ENCODE measurements around the gene SLC25A28.

The SLC25A28 gene

DNA sequence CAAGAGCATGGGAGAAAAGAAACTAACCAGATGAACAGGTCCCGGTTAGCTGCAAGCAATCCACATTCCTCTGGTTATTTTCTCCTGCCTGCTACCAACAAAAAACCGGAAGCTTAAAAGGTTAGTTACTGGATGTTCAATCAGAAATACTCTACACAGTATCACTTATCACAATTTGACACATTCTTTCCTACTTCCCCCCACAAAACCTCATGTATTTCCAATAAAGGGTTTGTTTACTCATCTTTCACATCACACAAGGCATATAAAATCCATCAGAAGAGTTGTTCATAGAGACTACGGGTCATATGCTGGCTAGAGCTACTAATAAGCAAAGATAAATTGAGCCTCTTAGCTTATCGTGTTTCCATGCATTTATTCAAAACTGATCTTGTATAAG lies 4.8 kb downstream of the SLC25A28 start:
- TF ChIP-seq GATA3 (IDR thresholded peaks at IDR 0.05; ENCODE audit: low read depth, low read length) (no peak), GATA2 (IDR thresholded peaks at IDR 0.05; ENCODE audit: low read depth, low read length) (no peak)

DNA sequence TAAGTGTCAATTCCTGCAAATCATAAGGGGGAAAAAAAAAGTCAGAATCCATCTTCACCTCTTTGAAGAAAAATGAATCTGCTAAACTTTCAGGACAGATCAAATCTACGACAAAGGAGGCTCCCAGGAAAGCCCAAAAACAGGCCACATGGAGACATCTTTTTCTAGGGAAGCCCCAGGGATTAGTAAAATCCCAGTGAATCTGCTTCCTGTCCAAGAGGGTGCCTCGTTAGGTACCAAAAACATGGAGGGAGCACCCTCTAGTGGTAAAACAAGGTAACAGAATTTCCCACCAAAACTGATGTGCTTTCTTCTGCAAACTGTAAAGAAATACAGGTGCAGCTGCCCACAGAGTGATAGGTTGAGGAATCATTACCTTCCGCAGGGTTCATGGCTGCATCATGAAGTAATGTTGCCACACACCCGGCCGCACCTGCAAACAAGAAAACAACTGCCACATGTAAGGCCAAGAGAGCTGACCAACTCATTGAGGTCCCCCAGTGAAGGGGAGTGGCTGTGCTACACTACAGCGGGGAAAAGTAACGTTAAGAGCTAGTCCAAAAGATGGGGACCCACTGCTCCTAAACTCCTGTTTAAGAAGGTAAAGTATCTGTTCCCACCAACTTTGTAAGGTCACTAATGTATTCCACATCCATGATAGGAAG lies 7.9 kb downstream of the SLC25A28 start:
- no peak for TF ChIP-seq GATA3 (IDR thresholded peaks at IDR 0.05; ENCODE audit: low read depth, low read length)
- no peak for TF ChIP-seq GATA2 (IDR thresholded peaks at IDR 0.05; ENCODE audit: low read depth, low read length)

DNA sequence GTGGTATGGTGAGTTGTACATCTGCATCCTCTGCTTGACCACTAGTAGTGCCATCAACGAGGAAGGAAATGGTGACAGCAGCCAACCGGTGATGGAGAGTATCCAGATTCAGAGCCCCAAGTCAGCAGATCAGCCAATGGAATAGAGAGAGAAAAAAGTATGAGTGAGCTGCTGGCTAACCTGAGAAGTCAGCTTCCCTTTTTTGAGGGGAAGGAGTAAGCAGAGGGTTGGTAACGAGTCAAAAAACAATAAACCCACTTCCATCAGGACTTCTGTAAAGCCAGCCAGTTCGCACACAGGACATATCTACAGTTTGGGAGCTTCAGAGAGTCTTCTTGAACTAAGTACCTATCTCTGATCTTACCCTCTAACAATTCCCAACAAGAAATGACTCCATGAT lies 8.9 kb downstream of the SLC25A28 start:
- no peak for TF ChIP-seq GATA3 (IDR thresholded peaks at IDR 0.05; ENCODE audit: low read depth, low read length)
- TF ChIP-seq GATA2 (IDR thresholded peaks at IDR 0.05; ENCODE audit: low read depth, low read length), result no peak

DNA sequence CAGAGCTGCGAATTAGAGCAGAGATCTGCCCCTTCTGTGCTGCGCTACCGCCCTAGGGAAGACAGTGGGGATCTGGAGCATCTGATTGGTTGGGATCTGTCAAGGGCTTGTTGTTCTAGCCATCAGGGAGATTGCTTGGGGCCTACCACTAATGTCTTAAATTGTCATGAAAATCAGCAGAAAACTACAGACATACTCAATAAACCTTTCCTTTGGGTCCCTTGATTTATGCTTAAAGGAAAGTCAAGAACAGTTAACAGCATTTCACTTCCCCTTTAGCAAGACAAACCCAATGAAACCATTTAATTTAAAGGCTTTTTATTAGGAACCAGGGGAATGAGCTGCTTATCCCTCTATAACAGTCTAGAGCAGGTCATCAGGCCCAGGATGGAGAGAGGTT lies 10.0 kb downstream of the SLC25A28 start:
- TF ChIP-seq GATA3 (IDR thresholded peaks at IDR 0.05; ENCODE audit: low read depth, low read length) (no peak), GATA2 (IDR thresholded peaks at IDR 0.05; ENCODE audit: low read depth, low read length) (no peak)

DNA sequence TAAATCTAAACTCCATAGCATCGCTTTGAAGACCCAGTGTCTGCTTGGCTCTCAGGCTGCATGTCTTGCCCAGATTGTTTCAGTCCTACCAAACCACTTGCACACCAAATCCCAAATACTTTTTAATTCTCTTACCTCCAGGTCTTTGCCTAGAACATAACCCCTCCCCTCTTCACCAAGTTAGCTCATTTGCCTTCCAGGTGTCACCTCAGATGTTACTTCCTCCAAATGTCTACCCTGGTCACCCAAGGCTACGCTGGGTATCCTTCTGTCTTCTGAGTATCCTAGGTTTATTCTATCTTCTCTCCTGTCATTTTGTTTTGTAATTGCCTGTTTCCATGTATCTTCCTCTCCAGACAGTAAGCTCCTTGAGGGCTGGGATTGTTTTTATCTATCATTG lies 11.1 kb downstream of the SLC25A28 start:
- no peak for TF ChIP-seq GATA3 (IDR thresholded peaks at IDR 0.05; ENCODE audit: low read depth, low read length)
- no peak for TF ChIP-seq GATA2 (IDR thresholded peaks at IDR 0.05; ENCODE audit: low read depth, low read length)

DNA sequence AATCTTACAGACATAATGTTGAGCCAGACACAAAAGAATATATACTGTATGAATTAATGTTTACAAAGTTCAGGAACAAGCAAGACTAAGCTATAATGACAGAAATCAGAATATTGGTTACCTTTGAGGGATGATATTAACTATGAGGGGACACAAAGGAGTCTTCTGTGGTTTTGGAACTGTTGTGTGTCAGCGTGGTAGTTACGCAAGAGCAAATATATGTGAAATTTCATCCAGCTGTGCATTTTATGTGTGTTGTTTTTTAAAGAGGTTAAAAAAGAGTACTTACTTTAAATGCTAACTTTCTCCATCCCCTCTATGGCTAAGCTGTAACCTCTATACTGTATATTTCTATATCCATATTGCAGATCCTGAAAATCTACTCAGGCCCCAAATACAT lies 14.9 kb downstream of the SLC25A28 start:
- TF ChIP-seq GATA2 (IDR thresholded peaks at IDR 0.05; ENCODE audit: low read depth, low read length), result no peak
- TF ChIP-seq GATA3 (IDR thresholded peaks at IDR 0.05; ENCODE audit: low read depth, low read length), result no peak

DNA sequence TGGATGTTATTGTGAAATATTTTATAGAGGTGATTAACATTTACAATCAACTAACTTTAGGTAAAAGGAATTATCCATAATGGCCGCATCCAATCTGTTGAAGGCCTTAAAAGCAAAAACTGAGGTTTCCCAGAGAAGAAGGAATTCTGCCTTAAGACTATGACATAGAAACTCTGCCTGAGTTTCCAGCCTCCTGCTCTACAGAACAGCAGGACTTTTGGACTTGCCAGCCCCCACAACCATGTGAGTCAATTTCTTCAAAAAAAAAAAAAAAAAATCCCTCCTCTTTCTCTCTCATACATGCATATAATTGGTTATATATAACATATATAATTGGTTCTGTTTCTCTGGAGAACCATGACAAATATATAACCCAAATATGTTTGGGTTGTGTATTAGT lies 15.4 kb downstream of the SLC25A28 start:
- TF ChIP-seq GATA3 (IDR thresholded peaks at IDR 0.05; ENCODE audit: low read depth, low read length) (no peak), GATA2 (IDR thresholded peaks at IDR 0.05; ENCODE audit: low read depth, low read length) (no peak)

DNA sequence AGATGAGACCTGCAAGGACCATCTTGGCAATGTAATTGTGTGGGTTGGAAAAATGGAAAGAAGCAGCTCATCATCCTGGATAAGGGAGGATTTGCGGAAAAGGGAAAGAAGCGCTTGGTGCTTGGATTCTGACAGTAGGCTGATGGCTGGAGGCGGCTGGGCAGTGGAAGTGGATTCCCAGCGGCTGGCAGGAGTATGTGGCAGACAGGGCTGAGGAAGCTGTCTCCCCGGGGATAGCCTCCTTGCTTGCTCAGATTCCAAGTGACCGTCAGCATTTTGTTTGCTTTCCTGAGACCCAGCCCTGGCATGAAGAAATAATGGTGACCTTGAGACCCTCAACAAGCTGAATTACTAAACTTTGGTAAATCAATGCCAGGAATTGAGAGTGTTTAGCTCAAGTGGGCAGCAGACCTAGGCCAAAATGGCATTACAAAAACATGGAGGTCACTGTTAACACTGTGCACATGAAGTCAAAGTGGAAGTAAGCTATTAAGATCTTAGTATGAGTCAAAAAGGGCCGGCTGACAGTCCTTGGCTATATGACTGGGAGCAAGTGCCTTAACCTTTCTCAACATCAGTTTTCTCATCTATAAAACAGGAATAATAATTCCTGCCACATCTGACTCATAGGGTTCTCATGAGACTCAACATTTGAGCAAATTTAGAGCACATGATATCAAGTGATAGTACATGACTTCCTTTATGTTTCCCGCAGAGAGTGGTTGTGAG lies 21.3 kb downstream of the SLC25A28 start:
- no peak for TF ChIP-seq GATA3 (IDR thresholded peaks at IDR 0.05; ENCODE audit: low read depth, low read length)
- TF ChIP-seq GATA2 (IDR thresholded peaks at IDR 0.05; ENCODE audit: low read depth, low read length), result no peak

DNA sequence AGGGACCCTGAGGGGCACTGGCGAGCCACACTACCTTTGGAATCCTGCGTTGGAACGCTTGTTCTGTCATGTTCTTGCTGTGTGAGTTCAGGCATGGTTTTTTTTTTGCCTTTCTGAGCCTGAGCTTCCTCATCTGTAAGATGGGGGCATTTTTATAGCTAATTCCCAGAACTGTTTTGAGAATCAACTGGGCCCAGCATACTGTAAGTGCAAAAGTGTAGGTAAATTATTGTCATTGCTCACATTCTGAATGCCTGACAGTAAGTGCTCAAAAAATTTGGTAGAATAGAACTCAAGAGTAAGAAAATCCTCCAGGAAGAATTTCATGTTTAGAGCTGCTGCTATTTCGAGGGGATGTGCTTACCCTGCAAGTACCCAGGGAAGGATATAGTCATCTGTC lies 22.2 kb downstream of the SLC25A28 start:
- TF ChIP-seq GATA2 (IDR thresholded peaks at IDR 0.05; ENCODE audit: low read depth, low read length) (no peak), GATA3 (IDR thresholded peaks at IDR 0.05; ENCODE audit: low read depth, low read length) (no peak)

DNA sequence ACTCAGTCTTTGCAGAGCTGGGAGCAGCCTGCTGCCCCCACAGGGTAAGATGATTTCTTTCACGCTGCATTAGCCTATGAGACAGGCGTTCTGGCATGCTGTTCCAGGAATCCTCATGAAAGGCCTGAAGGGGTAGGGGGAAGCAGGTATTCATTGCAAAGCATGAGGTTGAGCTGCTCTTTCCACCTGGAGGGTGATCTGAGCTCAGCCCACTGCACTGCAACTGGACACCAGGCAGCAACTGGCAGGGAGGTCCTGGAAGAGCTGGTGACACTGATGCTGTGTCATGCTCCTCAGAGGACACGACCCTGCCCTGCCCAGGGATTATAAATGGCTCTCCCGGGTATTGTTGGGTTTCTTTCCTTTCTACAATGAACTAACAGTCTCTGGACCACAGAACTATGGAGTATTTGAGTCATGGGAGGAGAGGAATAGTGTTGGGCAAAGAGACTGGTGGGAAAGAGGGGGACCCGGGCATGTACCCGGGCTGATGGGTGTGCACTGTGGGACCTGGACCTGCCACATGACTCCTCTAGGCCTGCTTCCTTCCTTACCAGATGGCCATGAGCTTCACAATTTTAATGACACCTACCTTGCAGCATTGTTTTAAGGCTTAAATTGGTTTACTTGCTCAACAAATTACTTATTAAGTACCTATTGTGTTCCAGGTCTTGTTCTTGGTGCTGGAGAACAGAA lies 24.3 kb downstream of the SLC25A28 start:
- no peak for TF ChIP-seq GATA2 (IDR thresholded peaks at IDR 0.05; ENCODE audit: low read depth, low read length)
- TF ChIP-seq GATA3 (IDR thresholded peaks at IDR 0.05; ENCODE audit: low read depth, low read length), result no peak

DNA sequence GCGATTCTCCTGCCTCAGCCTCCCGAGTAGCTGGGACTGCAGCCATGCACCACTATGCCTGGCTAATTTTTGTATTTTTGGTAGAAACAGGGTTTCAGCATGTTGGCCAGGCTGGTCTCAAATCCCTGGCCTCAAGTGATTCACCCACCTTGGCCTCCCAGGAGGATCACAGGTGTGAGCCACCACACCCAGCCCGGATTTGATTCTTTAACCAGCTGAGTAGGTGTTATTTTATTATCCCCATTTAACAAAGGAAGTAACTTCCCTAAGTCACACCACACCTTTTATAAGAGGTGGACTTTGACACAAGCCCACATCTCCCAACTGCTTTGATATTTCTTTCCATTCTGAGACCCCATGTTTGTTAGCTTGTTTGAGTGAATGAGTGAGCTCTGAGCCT lies 25.0 kb downstream of the SLC25A28 start:
- TF ChIP-seq GATA3 (IDR thresholded peaks at IDR 0.05; ENCODE audit: low read depth, low read length) (no peak), GATA2 (IDR thresholded peaks at IDR 0.05; ENCODE audit: low read depth, low read length) (no peak)

DNA sequence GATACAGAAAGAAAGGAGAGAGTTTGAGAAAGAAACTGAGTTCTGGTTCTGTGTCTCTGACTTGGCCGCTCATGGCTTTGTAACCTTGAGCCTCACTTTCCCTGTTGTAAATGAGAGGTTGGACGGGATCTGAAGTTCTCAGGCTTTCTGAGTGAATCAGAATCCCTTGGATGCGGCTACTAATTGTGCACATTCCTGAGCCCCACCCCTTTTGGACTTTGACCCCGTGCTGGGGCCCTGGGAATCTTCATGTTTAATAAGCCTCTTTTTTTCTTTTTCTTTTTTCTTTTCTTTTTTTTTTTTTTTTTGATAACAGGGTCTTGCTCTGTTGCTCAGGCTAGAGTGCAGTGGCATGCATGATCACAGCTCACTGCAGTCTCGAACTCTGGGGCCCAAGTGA lies 26.9 kb downstream of the SLC25A28 start:
- no peak for TF ChIP-seq GATA2 (IDR thresholded peaks at IDR 0.05; ENCODE audit: low read depth, low read length)
- no peak for TF ChIP-seq GATA3 (IDR thresholded peaks at IDR 0.05; ENCODE audit: low read depth, low read length)

DNA sequence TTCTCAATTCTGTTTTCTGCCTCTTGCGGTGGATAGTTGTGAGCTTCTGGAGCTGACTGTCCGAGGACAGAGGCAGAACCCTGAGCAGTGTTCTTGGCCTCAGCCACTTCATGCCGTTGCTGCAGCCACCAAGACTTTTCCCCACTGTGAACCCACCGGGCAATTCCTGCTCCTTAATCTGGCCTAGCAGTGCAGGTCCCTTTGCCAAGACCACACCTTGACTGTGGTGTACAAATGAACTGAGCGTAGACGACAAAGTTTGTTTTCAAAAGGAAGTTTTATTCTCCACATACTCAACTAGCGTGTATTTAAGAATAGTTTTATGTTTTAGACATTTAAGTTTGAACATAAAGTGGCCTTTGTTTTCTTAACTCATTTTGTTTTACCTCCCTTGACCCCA lies 29.4 kb downstream of the SLC25A28 start:
- no peak for TF ChIP-seq GATA2 (IDR thresholded peaks at IDR 0.05; ENCODE audit: low read depth, low read length)
- TF ChIP-seq GATA3 (IDR thresholded peaks at IDR 0.05; ENCODE audit: low read depth, low read length), result no peak

DNA sequence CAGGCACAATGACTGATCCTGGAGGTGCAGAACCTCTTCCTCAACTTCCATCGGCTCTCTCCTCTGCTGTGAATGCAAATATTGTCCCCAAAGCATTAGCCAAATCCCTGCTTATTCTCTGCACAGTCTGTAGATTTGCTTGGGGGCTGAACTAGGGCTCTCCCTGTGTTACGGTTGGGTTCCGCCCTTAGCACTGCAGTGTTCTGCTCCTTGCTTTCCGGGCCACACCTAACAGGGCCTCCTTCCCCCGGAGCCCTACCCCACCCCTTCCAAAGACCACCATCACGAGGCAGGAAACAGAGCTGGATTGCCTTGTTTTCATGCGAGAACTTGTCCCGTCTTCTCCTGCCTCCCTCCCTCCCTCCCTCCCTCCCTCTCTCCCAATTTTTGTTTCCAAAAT lies 36.6 kb downstream of the SLC25A28 start:
- TF ChIP-seq GATA3 (IDR thresholded peaks at IDR 0.05; ENCODE audit: low read depth, low read length) (no peak), GATA2 (IDR thresholded peaks at IDR 0.05; ENCODE audit: low read depth, low read length) (no peak)
